Stimulated activated naive B cell treated with anti-CD40 and anti-IgM and Interleukin-4, amounts not matched to agents 10 μg/mL and 1 μg/mL and 100 μg/mL, for 72 hours (primary cell): ENCODE data around the gene CCDC15.
"Not testable (repeated sequence)": the region's sequence is repeated elsewhere in the genome, so short reads cannot be mapped to it uniquely, and the experiment has no call there.

Source experiments
- ATAC-seq, 2 donors: fragments of 150-1000 bp; cut with Tn5 transposase; replicated peaks; 2 replicates each; pipeline ENCODE4 v1.10.0; 2021; ENCODE audit warnings: moderate library complexity in 1 of 2
- DNase-seq: peaks from one replicate; pipeline ENCODE4 v3.0.0; 2021
- H3K27ac Mint-ChIP-seq: one replicate; pipeline ENCODE4 v1.8.0; 2022; ENCODE audit warnings: mild to moderate bottlenecking, mixed read lengths
- H3K27me3 Mint-ChIP-seq, 2 donors: one replicate each; pipeline ENCODE4 v1.8.0; 2022; ENCODE audit warnings: mixed read lengths in 2 of 2
- H3K36me3 Mint-ChIP-seq, 2 donors: one replicate each; pipeline ENCODE4 v1.8.0; 2022; ENCODE audit warnings: mixed read lengths in 2 of 2, mild to moderate bottlenecking in 1 of 2
- H3K4me1 Mint-ChIP-seq, 2 donors: one replicate each; pipeline ENCODE4 v1.8.0; 2022; ENCODE audit warnings: mixed read lengths in 2 of 2, mild to moderate bottlenecking in 1 of 2
- H3K4me3 Mint-ChIP-seq, 2 donors: one replicate each; pipeline ENCODE4 v1.8.0; 2022; ENCODE audit warnings: mild to moderate bottlenecking in 2 of 2, mixed read lengths in 2 of 2, moderate library complexity in 1 of 2
- H3K9me3 Mint-ChIP-seq, 2 donors: one replicate each; pipeline ENCODE4 v1.8.0; 2022; ENCODE audit warnings: mixed read lengths in 2 of 2, mild to moderate bottlenecking in 1 of 2

CCDC15 gene

GRCh38 chr11:125081098-125081798, 127.2 kb downstream of the CCDC15 start:
- no peak overlapping the region for H3K27ac Mint-ChIP-seq
- peaks cover 4 to 30% of the 10 kb centered on the region in 2 donors for H3K36me3 Mint-ChIP-seq
- no peaks in the 10 kb centered on the region for H3K4me1 Mint-ChIP-seq
- peaks cover 6 to 17% of the 10 kb centered on the region in 2 donors for H3K27me3 Mint-ChIP-seq
- H3K9me3 Mint-ChIP-seq, result no peaks in the 10 kb centered on the region
- ATAC-seq, result no peak
- no peak overlapping the region for H3K4me3 Mint-ChIP-seq
- DNase-seq, result no peak

DNA sequence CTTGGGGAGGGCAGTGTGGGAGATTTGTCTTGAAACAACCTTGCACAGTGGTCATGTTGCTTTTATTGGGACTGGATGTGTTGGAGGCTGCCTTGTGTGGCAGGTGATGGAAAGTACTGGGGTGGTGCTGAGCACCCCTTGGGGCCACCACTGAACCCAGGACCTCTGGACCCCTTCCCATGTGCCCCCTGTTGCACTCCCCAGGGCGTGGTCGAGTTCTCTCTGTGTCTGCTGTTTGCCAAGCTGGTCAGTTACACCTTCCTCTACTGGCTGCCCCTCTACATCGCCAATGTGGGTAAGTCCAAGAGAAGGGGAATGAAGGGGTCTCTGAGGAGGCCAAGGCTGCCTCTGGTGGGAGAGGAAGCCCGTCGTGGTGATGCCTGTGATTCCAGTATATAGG, 128.0 kb downstream of the CCDC15 start:
- no peak overlapping the region for H3K4me3 Mint-ChIP-seq
- no peaks in the 10 kb centered on the region for H3K4me1 Mint-ChIP-seq
- peaks cover 2 to 38% of the 10 kb centered on the region in 2 donors for H3K36me3 Mint-ChIP-seq
- peaks cover 6 to 17% of the 10 kb centered on the region in 2 donors for H3K27me3 Mint-ChIP-seq
- no peak overlapping the region for H3K27ac Mint-ChIP-seq
- ATAC-seq (no peak), DNase-seq (no peak)
- no peaks in the 10 kb centered on the region for H3K9me3 Mint-ChIP-seq

- peaks cover 2 to 38% of the 10 kb centered on the region in 2 donors for H3K36me3 Mint-ChIP-seq
- no peaks in the 10 kb centered on the region for H3K4me1 Mint-ChIP-seq
- no peak overlapping the region for H3K4me3 Mint-ChIP-seq
- ATAC-seq (no peak), DNase-seq (no peak)
- H3K27ac Mint-ChIP-seq, result no peak overlapping the region
- H3K9me3 Mint-ChIP-seq, result no peaks in the 10 kb centered on the region
- H3K27me3 Mint-ChIP-seq, result peaks cover 6 to 16% of the 10 kb centered on the region in 2 donors
Observed at GRCh38 chr11:125082611-125083311, 128.8 kb downstream of the CCDC15 start.

- H3K36me3 Mint-ChIP-seq, result peaks cover 2 to 42% of the 10 kb centered on the region in 2 donors
- DNase-seq (no peak), ATAC-seq (no peak)
- peak overlapping the region; percentile 5 for H3K27ac Mint-ChIP-seq
- H3K4me1 Mint-ChIP-seq, result no peaks in the 10 kb centered on the region
- peaks cover 0 to 9% of the 10 kb centered on the region in 2 donors for H3K27me3 Mint-ChIP-seq
- H3K9me3 Mint-ChIP-seq, result no peaks in the 10 kb centered on the region
- no peak overlapping the region for H3K4me3 Mint-ChIP-seq
Observed at GRCh38 chr11:125083312-125084056, 129.5 kb downstream of the CCDC15 start.

DNA sequence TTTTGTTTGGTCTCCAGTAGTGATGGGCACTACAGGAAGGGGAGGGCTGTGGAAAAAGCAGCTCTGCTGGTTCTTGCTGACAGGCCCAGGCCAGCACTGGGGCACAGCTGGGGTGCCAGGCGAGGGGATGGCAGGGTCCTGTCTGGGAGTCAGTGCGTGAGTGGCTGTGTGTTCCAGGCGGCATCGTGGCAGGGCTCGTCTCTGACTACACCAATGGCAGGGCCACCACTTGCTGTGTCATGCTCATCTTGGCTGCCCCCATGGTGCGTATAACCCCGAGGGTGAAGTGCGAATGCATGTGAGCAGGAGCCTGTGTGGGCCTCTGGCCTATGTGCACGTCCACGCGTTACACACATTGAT, 130.0 kb downstream of the CCDC15 start:
- ATAC-seq, result no peak
- H3K9me3 Mint-ChIP-seq, result no peaks in the 10 kb centered on the region
- no peak overlapping the region for H3K27ac Mint-ChIP-seq
- DNase-seq, result no peak
- no peak overlapping the region for H3K4me3 Mint-ChIP-seq
- H3K27me3 Mint-ChIP-seq, result peaks cover 0 to 7% of the 10 kb centered on the region in 2 donors
- peaks cover 2 to 42% of the 10 kb centered on the region in 2 donors for H3K36me3 Mint-ChIP-seq
- H3K4me1 Mint-ChIP-seq, result no peaks in the 10 kb centered on the region

DNA sequence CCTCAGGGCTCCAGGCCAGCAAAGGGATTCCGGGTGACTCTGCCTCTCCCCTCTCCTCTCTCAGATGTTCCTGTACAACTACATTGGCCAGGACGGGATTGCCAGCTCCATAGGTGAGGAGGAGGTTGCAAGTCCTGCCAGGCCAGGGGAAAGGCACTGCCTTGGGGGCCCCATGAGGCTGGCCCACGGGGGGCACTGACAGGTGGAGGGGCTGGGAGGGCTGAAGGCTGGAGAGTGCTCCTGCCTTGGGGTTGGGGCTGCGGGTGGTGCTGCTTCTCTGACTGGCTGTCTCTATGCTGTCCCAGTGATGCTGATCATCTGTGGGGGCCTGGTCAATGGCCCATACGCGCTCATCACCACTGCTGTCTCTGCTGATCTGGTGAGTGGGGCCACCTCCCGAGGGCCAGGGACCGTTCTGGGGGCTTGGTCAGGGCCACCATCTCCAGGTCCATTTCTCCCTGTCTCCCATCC, 130.8 kb downstream of the CCDC15 start:
- Mint-ChIP-seq H3K9me3 (no peaks in the 10 kb centered on the region), H3K4me1 (no peaks in the 10 kb centered on the region), H3K36me3 (peaks cover 2 to 42% of the 10 kb centered on the region in 2 donors), H3K27ac (peak overlapping the region; percentile 32), H3K4me3 (no peak overlapping the region), H3K27me3 (peaks cover 0 to 7% of the 10 kb centered on the region in 2 donors)
- ATAC-seq (no peak), DNase-seq (no peak)

GRCh38 chr11:125085301-125086081, 131.5 kb downstream of the CCDC15 start:
- H3K27ac Mint-ChIP-seq, result peak overlapping the region; percentile 52
- peaks cover 2 to 45% of the 10 kb centered on the region in 2 donors for H3K36me3 Mint-ChIP-seq
- H3K4me3 Mint-ChIP-seq, result no peak overlapping the region
- H3K9me3 Mint-ChIP-seq, result no peaks in the 10 kb centered on the region
- ATAC-seq (no peak), DNase-seq (no peak)
- peaks cover 0 to 7% of the 10 kb centered on the region in 2 donors for H3K27me3 Mint-ChIP-seq
- no peaks in the 10 kb centered on the region for H3K4me1 Mint-ChIP-seq

- H3K4me3 Mint-ChIP-seq, result no peak overlapping the region
- H3K36me3 Mint-ChIP-seq, result peaks cover 2 to 48% of the 10 kb centered on the region in 2 donors
- DNase-seq (no peak), ATAC-seq (no peak)
- H3K4me1 Mint-ChIP-seq, result peaks cover 0 to 3% of the 10 kb centered on the region in 2 donors
- H3K9me3 Mint-ChIP-seq, result no peaks in the 10 kb centered on the region
- no peak overlapping the region for H3K27ac Mint-ChIP-seq
- peaks cover 0 to 4% of the 10 kb centered on the region in 2 donors for H3K27me3 Mint-ChIP-seq
Observed at GRCh38 chr11:125086633-125087296, 132.8 kb downstream of the CCDC15 start.

GRCh38 chr11:125088123-125088522, 134.1 kb downstream of the CCDC15 start:
- H3K4me1 Mint-ChIP-seq, result peaks cover 0 to 3% of the 10 kb centered on the region in 2 donors
- ATAC-seq (no peak), DNase-seq (no peak)
- H3K27ac Mint-ChIP-seq, result peak overlapping the region; percentile 31
- H3K9me3 Mint-ChIP-seq, result no peaks in the 10 kb centered on the region
- no peaks in the 10 kb centered on the region for H3K27me3 Mint-ChIP-seq
- H3K4me3 Mint-ChIP-seq, result no peak overlapping the region
- peaks cover 8 to 51% of the 10 kb centered on the region in 2 donors for H3K36me3 Mint-ChIP-seq

GRCh38 chr11:125088576-125089455, 134.8 kb downstream of the CCDC15 start:
- Mint-ChIP-seq H3K9me3 (no peaks in the 10 kb centered on the region), H3K27me3 (no peaks in the 10 kb centered on the region), H3K36me3 (peaks cover 8 to 48% of the 10 kb centered on the region in 2 donors), H3K4me3 (no peak overlapping the region), H3K27ac (peak overlapping the region; percentile 26), H3K4me1 (peaks cover 0 to 3% of the 10 kb centered on the region in 2 donors)
- DNase-seq (no peak), ATAC-seq (no peak)

- not testable (repeated sequence) for DNase-seq, H3K4me3 Mint-ChIP-seq, H3K27ac Mint-ChIP-seq, H3K9me3 Mint-ChIP-seq, ATAC-seq, H3K27me3 Mint-ChIP-seq, H3K4me1 Mint-ChIP-seq
- peaks cover 5 to 41% of the 10 kb centered on the region in 2 donors for H3K36me3 Mint-ChIP-seq
Observed at GRCh38 chr11:125089481-125089880, 135.5 kb downstream of the CCDC15 start.

GRCh38 chr11:125090151-125090550, 136.1 kb downstream of the CCDC15 start:
- H3K4me3 Mint-ChIP-seq, H3K4me1 Mint-ChIP-seq, H3K9me3 Mint-ChIP-seq, ATAC-seq, H3K27me3 Mint-ChIP-seq, DNase-seq: not testable (repeated sequence)
- Mint-ChIP-seq H3K36me3 (peaks cover 5 to 40% of the 10 kb centered on the region in 2 donors), H3K27ac (peak overlapping the region; percentile 47)

- no peak for ATAC-seq
- Mint-ChIP-seq H3K4me3 (no peak overlapping the region), H3K36me3 (peaks cover 6 to 35% of the 10 kb centered on the region in 2 donors), H3K4me1 (peaks cover 0 to 3% of the 10 kb centered on the region in 2 donors), H3K27ac (no peak overlapping the region), H3K9me3 (no peaks in the 10 kb centered on the region), H3K27me3 (no peaks in the 10 kb centered on the region)
- no peak for DNase-seq
Observed at GRCh38 chr11:125090816-125091215, 136.8 kb downstream of the CCDC15 start.
